Activated CD8-positive, alpha-beta T cell treated with anti-CD3 and anti-CD28 coated beads for 36 hours (primary cell): ENCODE results near the gene PTGDS. TPM values are rescaled to one million over a fixed set of nuclear protein-coding genes. Genes with fewer than 3 reads are reported as not detected.

Experiments used
- ATAC-seq: fragments of 200-7000 bp; cut with Tn5 transposase; one replicate; pipeline ENCODE4 v1.10.0; 2021; ENCODE audit warnings: mild to moderate bottlenecking, moderate library complexity
- CTCF ChIA-PET: fragments of 350-600 bp; sonication (Branson Sonifier 250); formaldehyde crosslinking; loops from one replicate; lab custom pipeline; 2021; ENCODE audit warnings: antibody characterized with exemption; lab: Charles Lee
- POLR2A ChIA-PET: fragments of 350-600 bp; sonication (Branson Sonifier 250); formaldehyde crosslinking; loops from one replicate; lab custom pipeline; 2021; ENCODE audit warnings: antibody characterized with exemption; lab: Charles Lee
- DNase-seq: peaks from one replicate; pipeline ENCODE4 v3.0.0-alpha.2; 2020
- H3K27ac Mint-ChIP-seq: one replicate; pipeline ENCODE4 v1.8.0; 2021; ENCODE audit warnings: mild to moderate bottlenecking, mixed read lengths
- H3K27me3 Mint-ChIP-seq: one replicate; pipeline ENCODE4 v1.8.0; 2021; ENCODE audit warnings: mixed read lengths
- H3K36me3 Mint-ChIP-seq: one replicate; pipeline ENCODE4 v1.8.0; 2021; ENCODE audit warnings: low read depth, mixed read lengths
- H3K4me1 Mint-ChIP-seq: one replicate; pipeline ENCODE4 v1.8.0; 2021; ENCODE audit warnings: low read depth, mixed read lengths
- H3K4me3 Mint-ChIP-seq: one replicate; pipeline ENCODE4 v1.8.0; 2021; ENCODE audit warnings: mild to moderate bottlenecking, moderate library complexity, mixed read lengths
- H3K9me3 Mint-ChIP-seq: one replicate; pipeline ENCODE4 v1.8.0; 2021; ENCODE audit warnings: mixed read lengths
- CTCF ChIP-seq: fragments of 200-600 bp; IDR thresholded peaks from one replicate; pipeline ENCODE4 v1.8.0; 2022; ENCODE audit warnings: antibody characterized with exemption, mild to moderate bottlenecking
- intact Hi-C: fragments of 100-400 bp; cut with micrococcal nuclease; formaldehyde crosslinking; loops from one replicate; pipeline ENCODE4 v1.10.0; 2022
- total RNA-seq, 2 experiments: library from RNA; stranded (reverse); gene quantifications; one replicate each; pipeline ENCODE4 v1.2.3, GENCODE V29; 2021

Gene PTGDS
- total RNA-seq, 2 experiments from 2014 or later = not detected

- TF ChIP-seq CTCF = no peak
- ChIA-PET POLR2A (interaction anchor here (0.7 to 2.2 kb wide), 3 partner anchors 16 to 146 kb away, joined by 3 to 8 read pairs (median 3); no protein-coding TSS in a partner anchor), CTCF (interaction anchor here (0.6 to 5.3 kb wide), 3 partner anchors 84 to 89 kb away, joined by 3 to 82 read pairs (median 3); partner anchors contain the start of gene FUT7)
- Mint-ChIP-seq H3K9me3 (no peaks in the 10 kb centered on the region), H3K4me3 (no peak overlapping the region), H3K27ac (no peak overlapping the region), H3K36me3 (peaks cover 16% of the 10 kb centered on the region), H3K27me3 (no peaks in the 10 kb centered on the region), H3K4me1 (peaks cover 14% of the 10 kb centered on the region)
- intact Hi-C loops = no loop called here
- ATAC-seq (no peak), DNase-seq (no peak)
These were observed 31.7 kb upstream of the PTGDS start for GRCh38 chr9:136945333-136946227.

- ChIA-PET POLR2A (interaction anchor here (1.9 to 2.2 kb wide), 2 partner anchors 15 to 89 kb away, joined by 7 to 8 read pairs; no protein-coding TSS in a partner anchor), CTCF (interaction anchor here (0.8 to 5.3 kb wide), 5 partner anchors 25 to 159 kb away, joined by 3 to 82 read pairs (median 10); partner anchors contain the start of genes ABCA2 and AJM1)
- Mint-ChIP-seq H3K9me3 (no peaks in the 10 kb centered on the region), H3K4me1 (peaks cover 15% of the 10 kb centered on the region), H3K36me3 (peaks cover 13% of the 10 kb centered on the region), H3K27ac (no peak overlapping the region), H3K4me3 (no peak overlapping the region), H3K27me3 (no peaks in the 10 kb centered on the region)
- intact Hi-C loops = no loop called here
- ATAC-seq (no peak), DNase-seq (no peak)
- TF ChIP-seq CTCF = no peak
These were observed 30.9 kb upstream of the PTGDS start for GRCh38 chr9:136946228-136947027.

GRCh38 chr9:136947028-136947891 lies 30.0 kb upstream of the PTGDS start:
- Mint-ChIP-seq H3K9me3 (no peaks in the 10 kb centered on the region), H3K27me3 (no peaks in the 10 kb centered on the region), H3K4me3 (no peak overlapping the region), H3K4me1 (peaks cover 15% of the 10 kb centered on the region), H3K27ac (no peak overlapping the region), H3K36me3 (peaks cover 8% of the 10 kb centered on the region)
- DNase-seq (no peak), ATAC-seq (no peak)
- TF ChIP-seq CTCF = no peak
- intact Hi-C loops = no loop called here
- POLR2A ChIA-PET = interaction anchor here (1.8 to 2.2 kb wide), 3 partner anchors 14 to 88 kb away, joined by 3 to 8 read pairs (median 7); no protein-coding TSS in a partner anchor
- CTCF ChIA-PET = interaction anchor here (0.8 to 5.3 kb wide), 24 partner anchors 12 to 160 kb away, joined by 3 to 82 read pairs (median 4); partner anchors contain the start of genes ABCA2, AJM1, CLIC3 and PAXX

GRCh38 chr9:136947955-136948510 lies 29.3 kb upstream of the PTGDS start:
- CTCF ChIA-PET = interaction anchor here (0.6 to 5.3 kb wide), 27 partner anchors 12 to 288 kb away, joined by 3 to 82 read pairs (median 3); partner anchors contain the start of genes ABCA2, CLIC3, PAXX and SAPCD2
- intact Hi-C loops = no loop called here
- Mint-ChIP-seq H3K9me3 (no peaks in the 10 kb centered on the region), H3K4me3 (peak overlapping the region; percentile 35), H3K27ac (no peak overlapping the region), H3K27me3 (no peaks in the 10 kb centered on the region), H3K36me3 (peaks cover 3% of the 10 kb centered on the region), H3K4me1 (peaks cover 14% of the 10 kb centered on the region)
- peak; percentile 48 for TF ChIP-seq CTCF
- DNase-seq (peak; percentile 50), ATAC-seq (no peak)
- POLR2A ChIA-PET = interaction anchor here (0.9 to 2.2 kb wide), 4 partner anchors 10 to 87 kb away, joined by 3 to 8 read pairs (median 5); no protein-coding TSS in a partner anchor
